Ectodermal cell (in vitro differentiated cells): ENCODE data around the gene IQGAP2.
"Not testable (repeated sequence)": the region's sequence is repeated elsewhere in the genome, so short reads cannot be mapped to it uniquely, and the experiment has no call there.

Experiments used
- H3K27ac ChIP-seq: 2 replicates; pipeline ENCODE4 v1.7.0; 2013; ENCODE audit warnings: mild to moderate bottlenecking, low read depth, low read length; ENCODE audit not compliant: insufficient read depth, poor library complexity, severe bottlenecking
- H3K27me3 ChIP-seq: 2 replicates; pipeline ENCODE4 v1.7.0; 2013; ENCODE audit warnings: mild to moderate bottlenecking, low read length; ENCODE audit not compliant: insufficient read depth, control insufficient read depth, poor library complexity, severe bottlenecking
- H3K36me3 ChIP-seq: one replicate; pipeline ENCODE4 v1.7.0; 2013; ENCODE audit warnings: low read length; ENCODE audit not compliant: control insufficient read depth, insufficient read depth
- H3K4me1 ChIP-seq: one replicate; pipeline ENCODE4 v1.7.0; 2013; ENCODE audit warnings: low read length; ENCODE audit not compliant: control insufficient read depth, insufficient read depth
- H3K4me3 ChIP-seq: 2 replicates; pipeline ENCODE4 v1.7.0; 2013; ENCODE audit warnings: low read depth, low read length, control low read depth; ENCODE audit not compliant: insufficient read depth
- H3K9me3 ChIP-seq: 2 replicates; pipeline ENCODE4 v1.7.0; 2013; ENCODE audit warnings: mild to moderate bottlenecking, low read length, moderate library complexity; ENCODE audit not compliant: control insufficient read depth
- WGBS, 2 experiments: methylation state at CpG; one replicate each; pipeline ENCODE4 v1.1.7; 2013; ENCODE audit warnings: missing lambda C conversion rate in 2 of 2; 5-methylcytosine and 5-hydroxymethylcytosine counted together

IQGAP2 gene

DNA sequence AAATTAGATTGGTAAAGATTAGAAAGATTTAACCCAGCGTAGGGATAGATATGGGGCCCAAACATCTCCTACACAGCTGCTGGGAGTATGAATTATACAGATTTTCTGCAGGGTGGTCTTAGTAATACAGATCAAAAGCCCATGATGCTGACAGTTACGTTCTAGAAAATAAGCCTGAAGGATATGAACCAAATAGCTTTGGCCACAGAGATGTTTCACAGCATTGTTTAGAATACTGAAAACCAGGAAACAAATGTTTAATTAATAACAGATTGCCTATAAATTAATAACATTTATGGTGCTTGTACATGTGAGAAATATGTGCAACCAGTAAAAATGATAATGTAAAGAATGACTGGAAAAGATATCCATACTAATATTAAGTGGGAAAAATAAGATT is 195.4 kb downstream of the IQGAP2 start:
- H3K27ac ChIP-seq, result no peak overlapping the region
- H3K27me3 ChIP-seq, result no peaks in the 10 kb centered on the region
- H3K36me3 ChIP-seq, result no peaks in the 10 kb centered on the region
- 98% methylated on average over 2 of the region's 2 CpGs for WGBS, 2 experiments
- no peaks in the 10 kb centered on the region for H3K9me3 ChIP-seq
- no peaks in the 10 kb centered on the region for H3K4me1 ChIP-seq
- no peak overlapping the region for H3K4me3 ChIP-seq

DNA sequence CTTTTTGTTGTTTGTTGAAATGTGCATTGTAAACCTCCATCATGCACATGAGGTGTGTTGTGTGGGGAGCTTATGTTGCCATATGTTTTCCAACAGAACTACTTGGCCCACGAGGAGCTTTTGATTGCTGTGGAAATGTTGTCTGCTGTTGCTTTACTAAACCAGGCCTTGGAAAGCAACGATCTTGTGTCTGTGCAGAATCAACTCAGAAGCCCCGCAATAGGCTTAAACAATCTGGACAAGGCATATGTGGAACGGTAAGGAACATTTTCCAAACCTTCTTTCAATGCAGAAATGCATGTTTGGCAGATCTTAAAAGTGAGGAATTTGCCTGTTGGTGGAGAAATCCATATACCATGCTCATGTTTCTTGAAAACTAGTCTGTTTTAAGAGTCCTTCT is 197.6 kb downstream of the IQGAP2 start:
- 90 to 93% methylated on average over 4 of the region's 4 CpGs for WGBS, 2 experiments

DNA sequence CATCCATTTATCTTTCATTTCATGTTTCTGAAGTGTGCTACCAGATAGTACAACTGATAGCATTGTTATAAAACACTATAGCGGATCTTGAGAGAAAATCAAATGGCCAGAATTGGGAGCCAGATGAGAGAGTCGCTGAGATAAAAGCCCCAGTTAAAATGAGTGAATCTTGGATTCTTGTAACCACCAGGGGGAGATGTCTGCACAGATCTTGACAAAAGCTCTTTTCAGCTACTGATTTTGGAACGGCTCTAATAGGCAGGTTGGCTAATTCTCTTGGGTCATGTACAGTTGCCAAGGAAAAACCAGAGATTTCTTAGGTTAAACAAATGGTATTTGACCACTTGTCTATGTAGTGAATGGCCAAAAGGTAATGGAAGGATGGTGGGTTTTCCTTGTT is 198.4 kb downstream of the IQGAP2 start:
- WGBS, 2 experiments, result 64 to 66% methylated on average over 3 of the region's 3 CpGs
- Histone ChIP-seq H3K4me1 (no peaks in the 10 kb centered on the region), H3K9me3 (no peaks in the 10 kb centered on the region), H3K4me3 (no peak overlapping the region), H3K27ac (no peak overlapping the region), H3K27me3 (no peaks in the 10 kb centered on the region), H3K36me3 (no peaks in the 10 kb centered on the region)

More for the DNA sequence above, 197.6 kb downstream of the IQGAP2 start:
- H3K9me3 ChIP-seq, result no peaks in the 10 kb centered on the region
- H3K27me3 ChIP-seq, result no peaks in the 10 kb centered on the region
- no peak overlapping the region for H3K27ac ChIP-seq
- H3K4me1 ChIP-seq, result no peaks in the 10 kb centered on the region
- no peaks in the 10 kb centered on the region for H3K36me3 ChIP-seq
- H3K4me3 ChIP-seq, result no peak overlapping the region

DNA sequence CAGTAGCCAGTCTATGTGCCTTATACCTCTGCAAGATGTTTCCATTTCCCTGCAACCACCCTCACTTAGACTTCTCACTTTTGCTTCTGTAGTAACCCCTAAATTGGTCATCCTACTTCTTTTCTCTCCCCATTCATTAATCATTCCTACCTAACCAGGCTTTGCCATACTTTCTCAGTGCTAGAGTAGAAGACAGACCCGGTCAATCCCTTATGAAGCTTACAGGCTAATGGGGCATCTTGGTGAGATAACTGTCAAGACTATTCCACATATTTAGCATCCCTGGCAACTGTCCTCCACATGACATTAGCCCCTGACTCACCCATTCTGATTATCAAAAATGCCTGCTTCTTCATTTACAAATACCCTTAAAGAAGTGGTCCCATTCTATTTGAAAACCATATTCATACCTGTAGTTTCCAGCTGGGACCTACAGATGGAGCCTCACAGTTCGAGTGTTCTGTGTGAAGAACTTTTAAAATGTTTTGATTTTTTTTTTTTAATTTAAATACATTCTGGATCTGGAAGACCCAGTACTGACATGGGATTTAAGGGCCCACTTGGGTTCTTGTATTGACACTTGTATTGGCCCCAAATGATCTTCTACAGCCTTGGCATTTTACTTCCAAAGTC is 199.1 kb downstream of the IQGAP2 start:
- no peaks in the 10 kb centered on the region for H3K9me3 ChIP-seq
- no peak overlapping the region for H3K27ac ChIP-seq
- H3K27me3 ChIP-seq, result no peaks in the 10 kb centered on the region
- H3K4me1 ChIP-seq, result peaks cover 4% of the 10 kb centered on the region
- no peaks in the 10 kb centered on the region for H3K36me3 ChIP-seq
- WGBS, 2 experiments, result 81 to 88% methylated on average over 2 of the region's 2 CpGs
- no peak overlapping the region for H3K4me3 ChIP-seq

DNA sequence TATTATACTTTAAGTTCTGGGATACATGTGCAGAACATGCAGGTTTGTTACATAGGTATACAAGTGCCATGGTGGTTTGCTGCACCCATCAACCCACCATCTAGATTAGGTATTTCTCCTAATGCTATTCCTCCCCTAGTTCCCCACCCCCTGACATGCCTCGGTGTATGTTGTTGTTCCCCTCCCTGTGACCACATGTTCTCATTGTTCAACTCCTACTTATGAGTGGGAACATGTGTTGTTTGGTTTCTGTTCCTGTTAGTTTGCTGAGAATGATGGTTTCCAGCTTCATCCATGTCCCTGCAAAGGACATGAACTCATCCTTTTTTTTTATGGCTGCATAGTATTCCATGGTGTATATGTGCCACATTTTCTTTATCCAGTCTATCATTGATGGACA is 200.9 kb downstream of the IQGAP2 start:
- H3K36me3 ChIP-seq, H3K27me3 ChIP-seq, H3K4me3 ChIP-seq, H3K9me3 ChIP-seq, H3K27ac ChIP-seq: not testable (repeated sequence)
- peaks cover 11% of the 10 kb centered on the region for H3K4me1 ChIP-seq
- WGBS, 2 experiments, result 100% methylated on average over 1 of the region's 1 CpG; no CpG with 5 or more reads in 1 of the 2 experiments

DNA sequence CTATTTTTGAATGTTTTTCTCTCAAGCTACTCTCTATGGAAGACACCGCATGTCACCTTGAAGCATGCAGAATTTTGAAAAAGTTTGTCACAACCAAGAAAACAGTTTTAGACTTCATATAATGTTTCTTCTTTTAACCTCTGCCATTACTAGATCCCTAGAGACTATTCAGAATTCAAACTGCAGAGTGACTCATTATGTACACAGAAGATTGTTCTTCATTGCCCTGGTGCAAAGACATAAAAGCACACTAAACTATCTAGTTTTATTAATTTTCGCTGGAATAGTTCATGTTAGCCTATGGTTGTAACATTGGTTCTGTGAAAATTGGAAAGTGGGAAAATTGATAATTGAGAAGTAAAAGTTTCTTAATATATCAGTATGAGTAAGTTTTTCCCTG is 201.8 kb downstream of the IQGAP2 start:
- no peaks in the 10 kb centered on the region for H3K27me3 ChIP-seq
- peaks cover 11% of the 10 kb centered on the region for H3K4me1 ChIP-seq
- 71 to 79% methylated on average over 2 of the region's 2 CpGs for WGBS, 2 experiments
- no peaks in the 10 kb centered on the region for H3K36me3 ChIP-seq
- no peaks in the 10 kb centered on the region for H3K9me3 ChIP-seq
- H3K27ac ChIP-seq, result no peak overlapping the region
- no peak overlapping the region for H3K4me3 ChIP-seq

DNA sequence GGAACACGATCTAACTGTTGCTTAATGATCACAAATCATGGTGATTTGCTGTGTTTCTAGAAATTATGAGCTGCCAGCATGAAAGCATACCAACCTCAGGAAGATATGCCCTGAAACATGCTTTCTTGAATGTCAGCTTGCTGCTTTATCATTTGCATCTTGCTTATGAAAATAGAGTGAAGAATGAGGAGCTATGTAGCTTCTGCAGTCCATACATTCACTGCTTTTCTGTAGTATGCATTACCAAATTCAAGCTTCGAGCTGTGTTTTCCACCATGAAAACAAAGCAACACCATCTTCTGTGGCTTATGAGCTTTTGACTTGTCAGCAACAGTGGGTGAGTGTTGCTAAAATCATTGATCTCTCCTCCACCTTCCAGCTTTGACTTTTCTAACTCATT is 203.6 kb downstream of the IQGAP2 start:
- H3K9me3 ChIP-seq, result no peaks in the 10 kb centered on the region
- WGBS, 2 experiments, result 69 to 86% methylated on average over 2 of the region's 2 CpGs
- H3K4me1 ChIP-seq, result peaks cover 11% of the 10 kb centered on the region
- H3K27me3 ChIP-seq, result no peaks in the 10 kb centered on the region
- no peak overlapping the region for H3K4me3 ChIP-seq
- no peaks in the 10 kb centered on the region for H3K36me3 ChIP-seq
- no peak overlapping the region for H3K27ac ChIP-seq

DNA sequence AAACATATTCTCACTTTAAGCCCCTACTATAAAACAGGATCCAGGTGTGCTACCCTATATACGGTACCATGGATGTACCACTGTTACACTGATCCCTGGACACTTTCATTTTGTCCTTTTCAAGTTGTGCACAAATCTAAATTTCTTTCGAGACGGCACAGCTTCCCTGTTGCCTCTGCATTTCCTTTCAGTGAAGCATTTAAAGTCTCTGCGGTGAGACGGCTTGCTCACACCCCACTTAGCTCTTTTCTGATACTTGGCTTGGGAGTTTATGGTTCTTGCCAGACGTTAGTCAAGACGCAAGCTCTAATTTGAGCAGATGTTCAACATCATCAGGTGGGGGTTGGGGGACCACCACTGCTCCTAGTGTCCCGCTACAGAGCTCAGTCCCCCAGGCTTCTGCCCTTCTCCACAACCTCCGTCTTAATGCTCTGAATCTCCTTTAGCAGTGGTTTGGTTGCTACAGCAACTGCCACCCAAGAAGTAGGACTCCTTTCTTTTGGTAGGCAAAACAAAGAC is 204.3 kb downstream of the IQGAP2 start:
- WGBS, 2 experiments, result 59 to 63% methylated on average over 9 of the region's 9 CpGs
- Histone ChIP-seq H3K4me3 (no peak overlapping the region), H3K9me3 (no peaks in the 10 kb centered on the region), H3K27me3 (no peaks in the 10 kb centered on the region), H3K4me1 (peaks cover 11% of the 10 kb centered on the region), H3K36me3 (no peaks in the 10 kb centered on the region), H3K27ac (no peak overlapping the region)

DNA sequence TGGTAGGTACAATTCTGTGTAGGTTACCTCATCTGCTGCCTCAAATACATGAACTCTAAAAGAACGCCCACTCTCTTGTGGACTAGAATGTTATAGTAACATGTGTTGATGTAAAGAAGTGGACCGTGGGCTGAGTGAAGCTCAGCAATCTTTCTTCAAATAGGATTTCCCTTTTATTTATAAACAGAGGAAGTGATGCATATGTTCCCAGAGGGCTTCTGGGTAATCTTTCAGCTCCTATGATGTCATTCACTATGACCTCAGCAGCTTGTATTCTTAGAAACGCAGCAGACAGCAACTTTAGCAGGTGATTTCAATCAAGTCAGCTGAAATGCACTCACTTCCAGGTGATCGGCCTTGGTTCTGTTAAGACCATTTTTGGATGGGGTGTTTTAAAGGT is 205.7 kb downstream of the IQGAP2 start:
- Histone ChIP-seq H3K4me3 (no peak overlapping the region), H3K4me1 (peaks cover 11% of the 10 kb centered on the region), H3K27me3 (no peaks in the 10 kb centered on the region), H3K36me3 (no peaks in the 10 kb centered on the region), H3K9me3 (no peaks in the 10 kb centered on the region), H3K27ac (no peak overlapping the region)
- WGBS, 2 experiments, result 94 to 97% methylated on average over 3 to 4 of the region's 4 CpGs

DNA sequence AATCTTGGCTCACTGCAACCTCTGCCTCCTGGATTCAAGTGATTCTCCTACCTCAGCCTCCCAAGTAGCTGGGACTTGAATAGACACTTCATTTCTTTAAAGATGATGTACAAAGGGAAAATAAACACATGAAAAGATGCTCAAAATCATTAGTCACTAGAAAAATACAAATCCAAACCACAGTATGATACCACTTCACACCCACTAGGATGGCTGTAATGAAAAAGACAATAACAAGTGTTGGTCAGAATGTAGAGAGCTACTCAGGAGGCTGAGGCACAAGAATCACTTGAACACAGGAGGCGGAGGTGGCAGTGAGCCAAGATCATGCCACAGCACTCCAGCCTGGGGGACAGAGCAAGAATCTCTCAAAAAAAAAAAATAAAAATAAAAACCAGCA is 207.1 kb downstream of the IQGAP2 start:
- Histone ChIP-seq H3K4me3 (no peak overlapping the region), H3K4me1 (peaks cover 11% of the 10 kb centered on the region), H3K27me3 (no peaks in the 10 kb centered on the region), H3K36me3 (no peaks in the 10 kb centered on the region), H3K27ac (no peak overlapping the region), H3K9me3 (no peaks in the 10 kb centered on the region)
- WGBS, 2 experiments, result 94 to 100% methylated on average over 1 of the region's 1 CpG

DNA sequence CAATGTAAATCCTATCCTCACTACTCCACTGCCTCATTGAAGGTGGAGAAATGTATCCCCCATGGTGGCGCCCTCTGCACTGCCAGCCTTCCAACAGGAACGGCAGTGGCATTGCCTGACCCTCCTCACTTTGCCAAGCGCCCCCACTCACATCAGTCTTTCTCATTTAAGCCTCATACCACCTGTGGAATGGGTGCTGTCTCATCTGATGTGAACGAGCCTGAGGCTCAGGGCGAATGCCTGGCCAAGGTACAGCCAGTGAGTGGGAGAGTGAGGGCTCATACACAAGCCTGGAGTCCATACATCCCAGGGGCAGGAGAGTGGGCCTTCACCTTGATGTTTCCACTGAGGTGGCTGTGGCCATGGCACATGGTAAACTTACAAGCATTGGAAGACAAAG is 209.9 kb downstream of the IQGAP2 start:
- H3K4me3 ChIP-seq, result no peak overlapping the region
- no peaks in the 10 kb centered on the region for H3K36me3 ChIP-seq
- H3K27ac ChIP-seq, result no peak overlapping the region
- WGBS, 2 experiments, result 77% methylated on average over 5 of the region's 5 CpGs
- peaks cover 1% of the 10 kb centered on the region for H3K4me1 ChIP-seq
- H3K27me3 ChIP-seq, result no peaks in the 10 kb centered on the region
- H3K9me3 ChIP-seq, result no peaks in the 10 kb centered on the region
